ENCODE results near the gene TSPAN15.

Gene TSPAN15

GRCh38 chr10:69489506-69490090 lies 38.3 kb downstream of the TSPAN15 start:
- no peak for DNase-seq

GRCh38 chr10:69490876-69491275 lies 39.6 kb downstream of the TSPAN15 start:
- no peak for DNase-seq

GRCh38 chr10:69491611-69492010 lies 40.3 kb downstream of the TSPAN15 start:
- DNase-seq, result no peak

- no peak for DNase-seq
Measured at GRCh38 chr10:69492091-69492745, 41.0 kb downstream of the TSPAN15 start.

- no peak for DNase-seq
Measured at GRCh38 chr10:69492746-69493462, 41.6 kb downstream of the TSPAN15 start.

- DNase-seq, result no peak
Measured at GRCh38 chr10:69494626-69495558, 43.6 kb downstream of the TSPAN15 start.

- DNase-seq, result no peak
Measured at GRCh38 chr10:69495666-69496065, 44.4 kb downstream of the TSPAN15 start.

GRCh38 chr10:69496352-69497230 lies 45.3 kb downstream of the TSPAN15 start:
- DNase-seq, result no peak

- no peak for DNase-seq
Measured at GRCh38 chr10:69497231-69497561, 45.9 kb downstream of the TSPAN15 start.

- DNase-seq, result no peak
Measured at GRCh38 chr10:69497611-69498390, 46.5 kb downstream of the TSPAN15 start.

GRCh38 chr10:69498711-69499471 lies 47.6 kb downstream of the TSPAN15 start:
- DNase-seq, result no peak

- no peak for DNase-seq
Measured at GRCh38 chr10:69499726-69500689, 48.7 kb downstream of the TSPAN15 start.

GRCh38 chr10:69500864-69501468 lies 49.7 kb downstream of the TSPAN15 start:
- no peak for DNase-seq

GRCh38 chr10:69501657-69502056 lies 50.4 kb downstream of the TSPAN15 start:
- DNase-seq, result no peak

- no peak for DNase-seq
Measured at GRCh38 chr10:69502589-69502988, 51.3 kb downstream of the TSPAN15 start.

- DNase-seq, result no peak
Measured at GRCh38 chr10:69503001-69503895, 52.0 kb downstream of the TSPAN15 start.

- no peak for DNase-seq
Measured at GRCh38 chr10:69503896-69504265, 52.6 kb downstream of the TSPAN15 start.

All from kidney glomerular epithelial cell (primary cell).